GM23248 (cell line): ENCODE measurements around the gene LSAMP. TPM values are rescaled to one million over a fixed set of nuclear protein-coding genes. Genes with fewer than 3 reads are reported as not detected.

Experiments used
- DNase-seq: peaks from one replicate; pipeline ENCODE4 v3.0.0-alpha.2; 2015
- H2AFZ ChIP-seq: fragments of 200-600 bp; sonication (generic); 2 replicates; pipeline ENCODE4 v1.6.1; 2016; ENCODE audit warnings: antibody characterized with exemption
- H3F3A ChIP-seq: fragments of 200-600 bp; sonication (generic); 2 replicates; pipeline ENCODE4 v1.6.1; 2016; ENCODE audit warnings: mild to moderate bottlenecking, antibody characterized with exemption, mixed run types; ENCODE audit not compliant: insufficient read depth
- H3K27ac ChIP-seq: fragments of 200-600 bp; sonication (generic); 2 replicates; pipeline ENCODE4 v1.5.1; 2016; ENCODE audit warnings: mild to moderate bottlenecking
- H3K27me3 ChIP-seq: fragments of 200-600 bp; sonication (generic); replicated peaks from 2 replicates; pipeline ENCODE4 v1.6.1; 2016; ENCODE audit warnings: mild to moderate bottlenecking; ENCODE audit not compliant: insufficient read depth
- H3K36me3 ChIP-seq: fragments of 200-600 bp; sonication (generic); 2 replicates; pipeline ENCODE4 v1.6.1; 2016; ENCODE audit warnings: low read depth, mild to moderate bottlenecking
- H3K4me1 ChIP-seq: fragments of 200-600 bp; sonication (generic); 2 replicates; pipeline ENCODE4 v1.6.1; 2016; ENCODE audit warnings: mild to moderate bottlenecking; ENCODE audit not compliant: insufficient read depth
- H3K4me2 ChIP-seq: fragments of 200-600 bp; sonication (generic); one replicate; pipeline ENCODE4 v1.6.1; 2016; ENCODE audit warnings: mild to moderate bottlenecking; ENCODE audit not compliant: unreplicated experiment
- H3K4me3 ChIP-seq: fragments of 200-600 bp; sonication (generic); 2 replicates; pipeline ENCODE4 v1.5.1; 2016; ENCODE audit warnings: mild to moderate bottlenecking
- H3K79me2 ChIP-seq: fragments of 200-600 bp; sonication (generic); 2 replicates; pipeline ENCODE4 v1.6.1; 2016; ENCODE audit warnings: mild to moderate bottlenecking; ENCODE audit not compliant: insufficient read depth
- H3K9ac ChIP-seq: fragments of 200-600 bp; sonication (generic); 2 replicates; pipeline ENCODE4 v1.6.1; 2016; ENCODE audit warnings: mild to moderate bottlenecking
- H3K9me2 ChIP-seq: fragments of 200-600 bp; sonication (generic); 2 replicates; pipeline ENCODE4 v1.6.1; 2016; ENCODE audit warnings: mixed run types, mild to moderate bottlenecking, moderate library complexity; ENCODE audit not compliant: insufficient read depth
- H3K9me3 ChIP-seq: fragments of 200-600 bp; sonication (generic); one replicate; pipeline ENCODE4 v1.6.1; 2017; ENCODE audit warnings: low read depth
- H4K20me1 ChIP-seq: fragments of 200-600 bp; sonication (generic); 2 replicates; pipeline ENCODE4 v1.6.0; 2016; ENCODE audit not compliant: insufficient read depth
- EZH2 ChIP-seq: fragments of 200-600 bp; sonication (generic); IDR thresholded peaks from 2 replicates; pipeline ENCODE4 v1.6.1; 2018; ENCODE audit warnings: antibody characterized with exemption, mild to moderate bottlenecking; ENCODE audit not compliant: insufficient read depth, poor library complexity, severe bottlenecking
- EZH2phosphoT487 ChIP-seq: fragments of 200-600 bp; sonication (generic); IDR thresholded peaks from 2 replicates; pipeline ENCODE4 v1.6.1; 2018; ENCODE audit warnings: antibody characterized with exemption, moderate library complexity, mild to moderate bottlenecking, low read depth; ENCODE audit not compliant: insufficient read depth
- WGBS, 2 experiments: methylation state at CpG; one replicate each; pipeline ENCODE4 v1.1.6; 2015 to 2017; ENCODE audit warnings: low lambda C conversion rate in 2 of 2, low coverage in 1 of 2; ENCODE audit errors: missing lambda C conversion rate in 2 of 2; 5-methylcytosine and 5-hydroxymethylcytosine counted together
- in situ Hi-C: fragments of 300-500 bp; cut with MboI; formaldehyde crosslinking; loops from 2 replicates; pipeline ENCODE4 v1.15.0; 2020
- polyA plus RNA-seq: library from polyadenylated mRNA; unstranded; fragments of >200 nt; fragmentation: Nextera tagmentation; extraction: Ambion mirVana; gene quantifications from 2 replicates; pipeline ENCODE4 v1.2.1, GENCODE V29; 2016
- total RNA-seq: library from RNA; depleted of rRNA; stranded (reverse); fragments of >200 nt; shearing (Covaris generic); gene quantifications from 2 replicates; pipeline ENCODE4 v1.2.3, GENCODE V29; 2014

Gene LSAMP
- total and polyA plus RNA-seq, 2 experiments from 2014 or later, result 4.5 to 9.3 TPM

GRCh38 chr3:116087426-116087825, 357.9 kb downstream of the LSAMP start:
- no peaks in the 10 kb centered on the region for H3F3A ChIP-seq
- H4K20me1 ChIP-seq, result no peaks in the 10 kb centered on the region
- no peak overlapping the region for H3K9ac ChIP-seq
- H2AFZ ChIP-seq, result no peak overlapping the region
- H3K4me3 ChIP-seq, result no peak overlapping the region
- no peaks in the 10 kb centered on the region for H3K27me3 ChIP-seq
- H3K4me2 ChIP-seq, result no peak overlapping the region
- TF ChIP-seq EZH2, result no peak
- TF ChIP-seq EZH2phosphoT487, result no peak
- DNase-seq, result no peak
- WGBS, 2 experiments, result 45 to 55% methylated on average over 1 of the region's 1 CpG
- H3K9me3 ChIP-seq, result no peaks in the 10 kb centered on the region
- H3K36me3 ChIP-seq, result no peaks in the 10 kb centered on the region
- no peaks in the 10 kb centered on the region for H3K9me2 ChIP-seq
- no peaks in the 10 kb centered on the region for H3K4me1 ChIP-seq
- H3K79me2 ChIP-seq, result no peaks in the 10 kb centered on the region
- in situ Hi-C loops, result no loop called here
- no peak overlapping the region for H3K27ac ChIP-seq

DNA sequence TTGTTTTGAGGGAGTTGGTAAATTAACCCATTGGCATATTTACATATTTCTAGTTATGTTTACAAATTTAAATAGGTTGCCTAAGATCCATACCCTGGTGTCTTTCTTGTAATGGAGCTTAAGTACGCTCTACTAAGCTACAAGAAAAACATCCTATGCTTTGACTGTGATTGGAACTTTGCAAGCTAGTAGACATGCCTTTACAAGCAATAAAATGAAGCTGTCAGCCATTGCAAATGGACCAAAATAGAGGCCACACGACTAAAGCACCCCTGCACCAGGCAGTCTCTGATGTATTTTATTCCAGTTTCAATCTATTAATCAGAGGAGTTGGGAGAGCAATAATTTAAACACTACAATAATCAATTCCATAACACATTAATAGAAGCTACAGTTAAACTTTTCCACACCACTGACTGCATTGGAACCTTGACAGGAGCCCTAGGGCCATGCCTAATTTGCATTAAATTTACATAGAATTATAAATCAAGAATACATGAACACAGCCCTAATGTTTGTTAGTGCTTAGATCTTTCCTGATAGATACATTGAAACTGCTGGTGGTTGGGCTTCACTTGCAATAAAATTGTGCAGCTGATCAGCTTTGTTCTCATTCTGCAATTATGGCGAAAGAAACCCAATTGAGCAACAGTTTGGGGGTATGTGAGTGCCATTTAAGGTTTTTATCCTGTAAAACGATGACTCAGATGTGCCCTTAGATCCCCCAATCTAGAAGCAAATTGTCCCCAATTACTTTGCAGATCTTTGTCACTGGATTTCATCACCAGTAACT, 360.1 kb downstream of the LSAMP start:
- Histone ChIP-seq H2AFZ (no peak overlapping the region), H3K79me2 (no peaks in the 10 kb centered on the region), H3K4me1 (no peaks in the 10 kb centered on the region), H3K4me2 (no peak overlapping the region), H3K9me2 (no peaks in the 10 kb centered on the region), H3K36me3 (no peaks in the 10 kb centered on the region), H3F3A (no peaks in the 10 kb centered on the region), H3K27me3 (no peaks in the 10 kb centered on the region), H3K4me3 (no peak overlapping the region), H4K20me1 (no peaks in the 10 kb centered on the region), H3K9me3 (no peaks in the 10 kb centered on the region), H3K9ac (no peak overlapping the region), H3K27ac (no peak overlapping the region)
- no peak for DNase-seq
- in situ Hi-C loops, result no loop called here
- TF ChIP-seq EZH2phosphoT487 (no peak), EZH2 (no peak)
- WGBS, 2 experiments, result 64 to 66% methylated on average over 4 of the region's 4 CpGs

DNA sequence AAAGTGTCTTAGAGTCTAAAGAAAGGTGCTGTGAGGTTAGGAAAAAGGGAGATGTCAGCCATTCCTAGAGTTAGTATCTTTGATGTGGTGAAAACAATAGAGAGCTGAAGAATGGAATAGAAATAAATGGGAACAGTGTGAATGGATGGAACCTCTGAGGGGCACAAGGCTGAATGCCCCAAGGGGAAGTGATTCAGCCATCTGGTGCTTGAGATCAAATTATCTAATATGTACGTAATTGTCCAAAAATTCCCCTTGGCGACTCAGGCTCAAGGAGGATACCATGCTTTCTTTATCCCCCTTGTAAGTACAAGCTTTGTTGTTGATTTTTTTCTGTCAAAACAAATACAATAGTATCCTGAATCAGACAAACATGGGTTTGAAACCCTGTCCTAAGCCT, 361.6 kb downstream of the LSAMP start:
- Histone ChIP-seq H3K36me3 (no peaks in the 10 kb centered on the region), H3K9me3 (no peaks in the 10 kb centered on the region), H3K9me2 (no peaks in the 10 kb centered on the region), H3F3A (no peaks in the 10 kb centered on the region), H3K4me1 (no peaks in the 10 kb centered on the region), H4K20me1 (no peaks in the 10 kb centered on the region), H3K79me2 (no peaks in the 10 kb centered on the region), H3K4me3 (no peak overlapping the region), H3K27ac (no peak overlapping the region), H3K4me2 (no peak overlapping the region), H3K9ac (no peak overlapping the region), H3K27me3 (no peaks in the 10 kb centered on the region), H2AFZ (no peak overlapping the region)
- DNase-seq, result no peak
- no peak for TF ChIP-seq EZH2
- TF ChIP-seq EZH2phosphoT487, result no peak
- WGBS, 2 experiments, result 87 to 94% methylated on average over 2 of the region's 2 CpGs
- in situ Hi-C loops, result no loop called here

GRCh38 chr3:116078561-116078960, 366.7 kb downstream of the LSAMP start:
- Histone ChIP-seq H3K27ac (no peak overlapping the region), H3F3A (no peaks in the 10 kb centered on the region), H3K9me3 (no peaks in the 10 kb centered on the region), H4K20me1 (no peaks in the 10 kb centered on the region), H3K9ac (no peak overlapping the region), H3K4me3 (no peak overlapping the region), H3K36me3 (no peaks in the 10 kb centered on the region), H3K9me2 (no peaks in the 10 kb centered on the region), H2AFZ (no peak overlapping the region), H3K4me2 (no peak overlapping the region), H3K4me1 (no peaks in the 10 kb centered on the region), H3K27me3 (no peaks in the 10 kb centered on the region), H3K79me2 (no peaks in the 10 kb centered on the region)
- DNase-seq, result no peak
- WGBS, 2 experiments, result 89 to 91% methylated on average over 7 of the region's 7 CpGs
- in situ Hi-C loops, result no loop called here
- TF ChIP-seq EZH2, result no peak
- TF ChIP-seq EZH2phosphoT487, result no peak

DNA sequence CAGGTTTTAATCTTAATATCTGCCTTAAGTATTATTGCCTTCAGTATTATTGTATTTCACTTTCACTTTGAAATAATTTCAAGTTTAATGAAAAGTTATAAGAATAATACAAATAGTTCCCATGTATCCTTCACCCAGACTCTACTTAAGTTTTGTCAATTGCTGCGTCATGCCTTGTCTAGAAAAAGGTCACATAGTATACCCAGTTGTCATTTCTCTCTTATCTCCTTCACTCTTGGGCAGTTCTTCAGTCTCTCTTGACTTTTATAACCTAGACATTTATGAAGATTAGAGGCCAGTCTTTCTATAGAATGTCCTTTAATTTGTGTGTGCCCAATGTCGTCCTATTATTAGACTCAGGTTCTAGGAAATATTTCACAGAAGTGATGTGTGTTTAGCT, 367.7 kb downstream of the LSAMP start:
- no peaks in the 10 kb centered on the region for H3F3A ChIP-seq
- no peak overlapping the region for H3K27ac ChIP-seq
- no peak for DNase-seq
- no peaks in the 10 kb centered on the region for H3K79me2 ChIP-seq
- H3K9me3 ChIP-seq, result no peaks in the 10 kb centered on the region
- H3K27me3 ChIP-seq, result no peaks in the 10 kb centered on the region
- no peak overlapping the region for H3K9ac ChIP-seq
- no peak for TF ChIP-seq EZH2phosphoT487
- no peak for TF ChIP-seq EZH2
- H3K36me3 ChIP-seq, result no peaks in the 10 kb centered on the region
- in situ Hi-C loops, result no loop called here
- no peak overlapping the region for H2AFZ ChIP-seq
- no peak overlapping the region for H3K4me2 ChIP-seq
- no peaks in the 10 kb centered on the region for H3K4me1 ChIP-seq
- no peak overlapping the region for H3K4me3 ChIP-seq
- 91 to 97% methylated on average over 2 of the region's 2 CpGs for WGBS, 2 experiments
- H3K9me2 ChIP-seq, result no peaks in the 10 kb centered on the region
- no peaks in the 10 kb centered on the region for H4K20me1 ChIP-seq
